Activated CD4-positive, alpha-beta memory T cell treated with anti-CD3 and anti-CD28 coated beads for 36 hours (primary cell): ENCODE data around the gene ATP6AP2. TPM values are rescaled to one million over a fixed set of nuclear protein-coding genes. Genes with fewer than 3 reads are reported as not detected.
"Not testable (repeated sequence)": the region's sequence is repeated elsewhere in the genome, so short reads cannot be mapped to it uniquely, and the experiment has no call there.

Source experiments
- CTCF ChIA-PET: fragments of 350-600 bp; sonication (Branson Sonifier 250); formaldehyde crosslinking; loops from one replicate; lab custom pipeline; 2021; ENCODE audit warnings: antibody characterized with exemption, inconsistent platforms; lab: Charles Lee
- POLR2A ChIA-PET: fragments of 350-600 bp; sonication (Branson Sonifier 250); formaldehyde crosslinking; loops from one replicate; lab custom pipeline; 2021; ENCODE audit warnings: antibody characterized with exemption; lab: Charles Lee
- DNase-seq: peaks from one replicate; pipeline ENCODE4 v3.0.0-alpha.2; 2020
- H3K27ac Mint-ChIP-seq: one replicate; pipeline ENCODE4 v1.8.0; 2021; ENCODE audit warnings: mixed read lengths
- H3K27me3 Mint-ChIP-seq: one replicate; pipeline ENCODE4 v1.8.0; 2021; ENCODE audit warnings: mixed read lengths
- H3K36me3 Mint-ChIP-seq: one replicate; pipeline ENCODE4 v1.8.0; 2021; ENCODE audit warnings: mixed read lengths
- H3K4me1 Mint-ChIP-seq: one replicate; pipeline ENCODE4 v1.8.0; 2021; ENCODE audit warnings: low read depth, mixed read lengths
- H3K4me3 Mint-ChIP-seq: one replicate; pipeline ENCODE4 v1.8.0; 2021; ENCODE audit warnings: mild to moderate bottlenecking, mixed read lengths
- H3K9me3 Mint-ChIP-seq: one replicate; pipeline ENCODE4 v1.8.0; 2021; ENCODE audit warnings: mixed read lengths
- intact Hi-C: fragments of 100-400 bp; cut with micrococcal nuclease; formaldehyde crosslinking; loops from one replicate; pipeline ENCODE4 v1.15.1; 2023
- total RNA-seq, 2 experiments: library from RNA; stranded (reverse); gene quantifications; one replicate each; pipeline ENCODE4 v1.2.3, GENCODE V29; 2021

ATP6AP2 gene
- total RNA-seq, 2 experiments from 2014 or later, result 62.5 to 65.5 TPM

- intact Hi-C loops, result no loop called here
- H3K4me3 Mint-ChIP-seq, result no peak overlapping the region
- ChIA-PET POLR2A (no interaction called here), CTCF (interaction anchor here (2.0 kb wide), 1 partner anchor 35 kb away, joined by 4 read pairs; no protein-coding TSS in a partner anchor)
- H3K27me3 Mint-ChIP-seq, result no peaks in the 10 kb centered on the region
- no peaks in the 10 kb centered on the region for H3K36me3 Mint-ChIP-seq
- DNase-seq, result no peak
- no peak overlapping the region for H3K27ac Mint-ChIP-seq
- H3K4me1 Mint-ChIP-seq, result peaks cover 20% of the 10 kb centered on the region
- no peaks in the 10 kb centered on the region for H3K9me3 Mint-ChIP-seq
These were observed 1.6 kb upstream of the ATP6AP2 start for GRCh38 chrX:40579141-40579540.

- Mint-ChIP-seq H3K9me3 (no peaks in the 10 kb centered on the region), H3K27ac (peak overlapping the region; percentile 87), H3K27me3 (no peaks in the 10 kb centered on the region), H3K36me3 (no peaks in the 10 kb centered on the region), H3K4me1 (peaks cover 20% of the 10 kb centered on the region), H3K4me3 (peak overlapping the region; percentile 84)
- intact Hi-C loops, result loop anchor here (1.0 to 10.0 kb wide), 4 partner anchors 9 to 505 kb away; partner anchors contain the start of genes CXorf38, MED14 and USP9X
- DNase-seq, result no peak
- ChIA-PET CTCF (interaction anchor here (1.1 to 1.4 kb wide), 2 partner anchors 10 to 36 kb away, joined by 3 to 5 read pairs; no protein-coding TSS in a partner anchor), POLR2A (interaction anchor here (0.6 to 1.7 kb wide), 3 partner anchors 59 to 753 kb away, joined by 3 to 4 read pairs (median 3); partner anchors contain the start of gene DDX3X)
These were observed 752 bp upstream of the ATP6AP2 start for GRCh38 chrX:40579900-40580536.

- intact Hi-C loops, result loop anchor here (10.0 kb wide), 1 partner anchor 503 kb away; the partner anchor contains the start of gene USP9X
- ChIA-PET POLR2A (interaction anchor here (0.9 to 1.7 kb wide), 2 partner anchors 16 to 58 kb away, joined by 3 read pairs; no protein-coding TSS in a partner anchor), CTCF (interaction anchor here (0.6 to 1.1 kb wide), 3 partner anchors 8 to 37 kb away, joined by 3 to 4 read pairs (median 3); no protein-coding TSS in a partner anchor)
- Mint-ChIP-seq H3K27me3 (no peaks in the 10 kb centered on the region), H3K27ac (peak overlapping the region; percentile 60), H3K4me1 (peaks cover 26% of the 10 kb centered on the region), H3K36me3 (no peaks in the 10 kb centered on the region), H3K9me3 (no peaks in the 10 kb centered on the region), H3K4me3 (peak overlapping the region; percentile 72)
- peak; percentile 20 for DNase-seq
These were observed 658 bp downstream of the ATP6AP2 start for GRCh38 chrX:40581336-40581920.

- H3K9me3 Mint-ChIP-seq, POLR2A ChIA-PET, H3K36me3 Mint-ChIP-seq, DNase-seq, H3K27ac Mint-ChIP-seq, H3K27me3 Mint-ChIP-seq: not testable (repeated sequence)
- H3K4me3 Mint-ChIP-seq, result peak overlapping the region; percentile 72
- intact Hi-C loops, result loop anchor here (10.0 kb wide), 1 partner anchor 503 kb away; the partner anchor contains the start of gene USP9X
- H3K4me1 Mint-ChIP-seq, result peaks cover 27% of the 10 kb centered on the region
- CTCF ChIA-PET, result interaction anchor here (1.0 kb wide), 1 partner anchor 38 kb away, joined by 4 read pairs; no protein-coding TSS in a partner anchor
These were observed 1.4 kb downstream of the ATP6AP2 start for GRCh38 chrX:40582178-40582577.

GRCh38 chrX:40582811-40583210 lies 2.0 kb downstream of the ATP6AP2 start:
- H3K4me1 Mint-ChIP-seq, result peaks cover 33% of the 10 kb centered on the region
- no peaks in the 10 kb centered on the region for H3K36me3 Mint-ChIP-seq
- ChIA-PET CTCF (no interaction called here), POLR2A (no interaction called here)
- no peak overlapping the region for H3K27ac Mint-ChIP-seq
- no peaks in the 10 kb centered on the region for H3K9me3 Mint-ChIP-seq
- H3K27me3 Mint-ChIP-seq, result no peaks in the 10 kb centered on the region
- intact Hi-C loops, result loop anchor here (10.0 kb wide), 1 partner anchor 502 kb away; the partner anchor contains the start of gene USP9X
- H3K4me3 Mint-ChIP-seq, result no peak overlapping the region
- DNase-seq, result no peak

GRCh38 chrX:40587623-40588022 lies 6.9 kb downstream of the ATP6AP2 start:
- POLR2A ChIA-PET, H3K27ac Mint-ChIP-seq, H3K36me3 Mint-ChIP-seq, DNase-seq, H3K27me3 Mint-ChIP-seq, H3K4me3 Mint-ChIP-seq, H3K9me3 Mint-ChIP-seq, CTCF ChIA-PET: not testable (repeated sequence)
- intact Hi-C loops, result loop anchor here (10.0 kb wide), 1 partner anchor 497 kb away; the partner anchor contains the start of gene USP9X
- H3K4me1 Mint-ChIP-seq, result peaks cover 46% of the 10 kb centered on the region

- H3K27ac Mint-ChIP-seq, result peak overlapping the region; percentile 76
- intact Hi-C loops, result loop anchor here (1.0 to 10.0 kb wide), 2 partner anchors 9 to 495 kb away; partner anchors contain the start of genes ATP6AP2 and USP9X
- not testable (repeated sequence) for H3K9me3 Mint-ChIP-seq, H3K4me3 Mint-ChIP-seq, H3K36me3 Mint-ChIP-seq, H3K27me3 Mint-ChIP-seq
- ChIA-PET POLR2A (interaction anchor here (0.5 to 1.0 kb wide), 3 partner anchors 51 to 83 kb away, joined by 3 to 4 read pairs (median 4); no protein-coding TSS in a partner anchor), CTCF (interaction anchor here (0.6 to 1.8 kb wide), 4 partner anchors 9 to 393 kb away, joined by 3 to 10 read pairs (median 4); partner anchors contain the start of gene ATP6AP2)
- DNase-seq, result peak; percentile 47
- peaks cover 37% of the 10 kb centered on the region for H3K4me1 Mint-ChIP-seq
These were observed 9.0 kb downstream of the ATP6AP2 start for GRCh38 chrX:40589616-40590321.

- no peak overlapping the region for H3K27ac Mint-ChIP-seq
- no peak for DNase-seq
- H3K4me1 Mint-ChIP-seq, result no peaks in the 10 kb centered on the region
- no peaks in the 10 kb centered on the region for H3K9me3 Mint-ChIP-seq
- H3K36me3 Mint-ChIP-seq, result peaks cover 23% of the 10 kb centered on the region
- H3K27me3 Mint-ChIP-seq, result no peaks in the 10 kb centered on the region
- ChIA-PET CTCF (interaction anchor here (0.8 to 1.6 kb wide), 3 partner anchors 29 to 191 kb away, joined by 3 to 4 read pairs (median 3); no protein-coding TSS in a partner anchor), POLR2A (no interaction called here)
- intact Hi-C loops, result no loop called here
- no peak overlapping the region for H3K4me3 Mint-ChIP-seq
These were observed 22.7 kb downstream of the ATP6AP2 start for GRCh38 chrX:40603446-40603845.

GRCh38 chrX:40607381-40607780 lies 26.6 kb downstream of the ATP6AP2 start:
- H3K27me3 Mint-ChIP-seq, result no peaks in the 10 kb centered on the region
- intact Hi-C loops, result no loop called here
- ChIA-PET CTCF (no interaction called here), POLR2A (no interaction called here)
- H3K27ac Mint-ChIP-seq, result no peak overlapping the region
- no peaks in the 10 kb centered on the region for H3K4me1 Mint-ChIP-seq
- no peaks in the 10 kb centered on the region for H3K9me3 Mint-ChIP-seq
- peaks cover 6% of the 10 kb centered on the region for H3K36me3 Mint-ChIP-seq
- no peak overlapping the region for H3K4me3 Mint-ChIP-seq
- no peak for DNase-seq

GRCh38 chrX:40612511-40612910 lies 31.7 kb downstream of the ATP6AP2 start:
- DNase-seq, result no peak
- Mint-ChIP-seq H3K4me3 (no peak overlapping the region), H3K4me1 (no peaks in the 10 kb centered on the region), H3K9me3 (no peaks in the 10 kb centered on the region), H3K27me3 (no peaks in the 10 kb centered on the region), H3K27ac (no peak overlapping the region), H3K36me3 (no peaks in the 10 kb centered on the region)
- intact Hi-C loops, result no loop called here
- ChIA-PET POLR2A (no interaction called here), CTCF (no interaction called here)

GRCh38 chrX:40615976-40616375 lies 35.2 kb downstream of the ATP6AP2 start:
- intact Hi-C loops, result no loop called here
- Mint-ChIP-seq H3K4me1 (no peaks in the 10 kb centered on the region), H3K9me3 (no peaks in the 10 kb centered on the region), H3K36me3 (no peaks in the 10 kb centered on the region), H3K27ac (no peak overlapping the region), H3K4me3 (no peak overlapping the region), H3K27me3 (no peaks in the 10 kb centered on the region)
- ChIA-PET CTCF (no interaction called here), POLR2A (no interaction called here)
- no peak for DNase-seq
